ENCODE data around the gene SYCN. TPM values are rescaled to one million over a fixed set of nuclear protein-coding genes. Genes with fewer than 3 reads are reported as not detected.
"Not testable (repeated sequence)": the region's sequence is repeated elsewhere in the genome, so short reads cannot be mapped to it uniquely, and the experiment has no call there.

SYCN gene
- total RNA-seq, 1 donor from 2014 or later = not detected

DNA sequence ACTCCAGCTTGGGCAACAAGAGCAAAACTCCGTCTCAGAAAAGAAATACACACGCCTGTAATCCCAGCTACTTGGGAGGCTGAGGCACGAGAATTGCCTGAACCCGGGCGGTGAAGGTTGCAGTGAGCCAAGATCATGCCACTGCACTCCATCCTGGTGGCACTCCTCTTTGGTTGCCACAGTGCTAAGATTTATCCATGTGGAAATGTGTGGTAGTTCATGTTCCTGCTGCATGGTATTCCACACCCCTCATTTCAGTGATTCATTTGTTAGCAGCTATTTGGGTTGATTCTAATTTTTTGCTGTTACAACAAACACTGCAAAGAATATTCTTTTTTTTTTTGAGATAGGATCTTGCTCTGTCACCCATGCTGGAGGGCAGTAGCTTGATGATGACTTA, 28.6 kb upstream of the SYCN start:
- intact Hi-C loops (cut with DNase I) = no loop called here
- ATAC-seq (ENCODE audit: poor library complexity) (no peak), DNase-seq (no peak)

DNA sequence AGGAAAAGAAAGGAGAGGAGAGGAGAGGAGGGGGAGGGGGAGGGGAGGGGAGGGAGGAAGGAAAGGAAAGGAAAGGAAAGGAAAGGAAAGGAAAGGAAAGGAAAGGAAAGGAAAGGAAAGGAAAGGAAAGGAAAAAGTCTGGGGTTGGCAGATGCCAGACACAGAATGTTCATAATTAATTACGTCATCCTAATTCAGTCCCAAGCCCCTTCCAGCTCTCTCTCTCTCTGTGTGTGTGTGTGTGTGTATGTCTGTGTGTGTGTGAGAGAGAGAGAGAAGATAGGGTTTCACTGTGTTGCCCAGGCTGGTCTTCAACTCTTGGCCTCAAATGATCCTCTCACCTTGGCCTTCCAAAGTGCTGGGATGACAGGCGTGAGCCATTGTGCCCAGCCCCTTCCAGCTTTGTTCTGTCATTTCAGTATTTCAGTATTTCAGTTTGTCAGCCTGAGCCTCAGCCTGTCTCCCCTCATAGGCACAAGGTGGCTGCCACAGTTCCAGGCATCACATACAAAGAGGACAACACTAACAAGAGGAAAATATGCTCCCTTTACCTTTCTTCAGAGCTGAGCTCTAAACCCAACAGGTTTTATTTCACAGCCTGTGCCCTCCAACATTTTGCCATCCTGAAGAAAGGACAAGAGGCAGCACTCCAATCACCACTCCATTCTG, 26.2 kb upstream of the SYCN start:
- ATAC-seq (ENCODE audit: poor library complexity) = no peak
- intact Hi-C loops (cut with DNase I) = no loop called here
- DNase-seq = no peak

DNA sequence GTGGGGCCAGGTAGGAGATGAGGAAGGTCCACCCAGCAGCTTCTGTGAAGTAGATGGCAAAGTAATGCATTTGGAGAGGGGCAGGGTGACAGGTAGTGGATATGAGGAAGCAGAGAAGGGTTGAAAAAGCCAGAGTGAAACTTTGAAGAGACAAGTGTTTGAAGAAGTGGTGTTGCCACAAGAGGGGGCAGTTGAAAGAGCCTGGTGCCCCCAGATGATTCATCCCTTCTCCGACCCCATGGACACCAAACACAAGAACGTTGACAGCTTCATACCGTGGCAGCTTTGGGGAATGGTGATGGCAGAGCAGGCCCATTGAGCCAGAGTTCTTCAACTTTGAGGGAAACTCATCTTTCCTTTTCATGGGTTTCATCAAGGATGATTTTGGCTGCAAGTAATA, 20.8 kb upstream of the SYCN start:
- intact Hi-C loops (cut with DNase I) = no loop called here
- no peak for ATAC-seq (ENCODE audit: poor library complexity)
- no peak for DNase-seq

DNA sequence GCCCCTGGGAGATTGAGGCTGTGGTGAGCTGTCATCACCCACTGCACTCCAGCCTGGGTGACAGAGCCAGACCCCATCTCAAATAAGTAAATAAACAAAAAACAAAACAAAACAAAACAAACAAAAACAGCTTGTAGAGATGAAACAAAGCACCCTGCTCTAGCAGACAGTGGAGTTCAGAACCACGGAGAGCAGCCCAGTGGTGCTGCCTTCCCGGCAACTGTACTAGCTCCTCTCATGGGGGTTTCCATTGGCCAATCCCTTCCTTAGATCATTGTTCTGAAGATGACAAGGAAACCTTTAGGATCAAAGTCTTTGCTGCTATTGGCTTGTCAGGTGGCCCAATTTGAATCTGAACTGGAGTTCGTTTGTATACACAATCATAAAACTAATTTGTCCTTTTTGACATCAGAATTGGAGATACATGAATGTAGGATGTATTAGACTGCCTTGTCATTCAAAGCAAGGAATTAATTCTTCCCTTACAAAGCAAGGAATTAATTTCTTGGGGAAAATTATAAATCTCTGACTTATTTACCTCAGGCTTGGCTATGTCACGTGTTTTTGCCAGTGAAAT, 19.7 kb upstream of the SYCN start:
- no peak for ATAC-seq (ENCODE audit: poor library complexity)
- intact Hi-C loops (cut with DNase I) = no loop called here
- DNase-seq = no peak

DNA sequence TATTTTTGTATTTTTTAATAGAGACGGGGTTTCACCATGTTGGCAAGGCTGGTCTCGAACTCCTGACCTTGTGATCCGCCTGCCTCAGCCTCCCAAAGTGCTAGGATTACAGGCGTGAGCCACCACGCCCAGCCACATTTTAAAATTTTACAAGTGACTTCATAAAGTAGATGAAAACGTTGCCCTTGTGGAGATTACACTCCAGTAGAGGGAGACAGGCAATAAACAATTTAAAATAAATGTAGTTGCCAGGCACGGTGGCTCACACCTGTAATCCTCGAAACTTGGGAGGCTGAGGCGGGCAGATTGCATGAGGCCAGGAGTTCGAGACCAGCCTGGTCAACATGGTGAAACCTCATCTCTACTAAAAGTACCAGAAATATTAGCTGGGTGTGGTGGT, 15.0 kb upstream of the SYCN start:
- intact Hi-C loops (cut with DNase I); DNase-seq; ATAC-seq (ENCODE audit: poor library complexity): not testable (repeated sequence)

DNA sequence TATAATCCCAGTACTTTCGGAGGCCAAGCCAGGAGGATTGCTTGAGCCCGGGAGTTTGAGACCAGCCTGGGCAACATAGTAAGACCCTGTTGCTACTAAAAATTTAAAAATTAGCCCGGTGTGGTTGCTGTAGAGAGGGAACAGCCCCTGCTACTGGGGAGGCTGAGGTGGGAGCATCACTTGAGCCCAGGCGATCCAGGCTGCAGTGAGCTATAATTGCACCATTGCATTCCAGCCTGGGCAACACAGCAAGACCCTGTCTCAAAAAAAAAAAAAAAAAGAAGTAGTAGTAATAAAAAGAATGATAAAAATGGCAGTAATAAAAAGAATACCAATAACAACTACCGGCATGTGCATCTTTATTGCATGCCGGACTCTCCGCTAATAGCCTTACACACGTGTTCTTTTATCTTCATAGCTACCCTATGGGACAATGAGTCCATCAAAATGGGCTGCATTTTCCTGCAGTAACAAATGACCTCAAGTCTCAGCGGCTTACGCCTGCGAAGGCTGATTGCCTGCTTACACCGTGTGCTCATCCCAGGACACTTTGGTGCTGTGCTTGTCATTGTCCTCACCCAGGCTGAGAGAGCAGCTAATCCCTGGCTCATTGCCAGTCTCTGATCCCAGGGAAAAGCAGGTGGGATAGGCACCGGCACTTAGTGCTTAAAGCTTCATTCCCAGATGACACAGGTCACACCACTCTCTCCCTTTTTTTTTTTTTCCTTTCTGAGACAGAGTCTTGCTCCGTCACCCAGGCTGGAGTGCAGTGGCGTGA, 14.4 kb upstream of the SYCN start:
- DNase-seq = no peak
- intact Hi-C loops (cut with DNase I) = no loop called here
- no peak for ATAC-seq (ENCODE audit: poor library complexity)

DNA sequence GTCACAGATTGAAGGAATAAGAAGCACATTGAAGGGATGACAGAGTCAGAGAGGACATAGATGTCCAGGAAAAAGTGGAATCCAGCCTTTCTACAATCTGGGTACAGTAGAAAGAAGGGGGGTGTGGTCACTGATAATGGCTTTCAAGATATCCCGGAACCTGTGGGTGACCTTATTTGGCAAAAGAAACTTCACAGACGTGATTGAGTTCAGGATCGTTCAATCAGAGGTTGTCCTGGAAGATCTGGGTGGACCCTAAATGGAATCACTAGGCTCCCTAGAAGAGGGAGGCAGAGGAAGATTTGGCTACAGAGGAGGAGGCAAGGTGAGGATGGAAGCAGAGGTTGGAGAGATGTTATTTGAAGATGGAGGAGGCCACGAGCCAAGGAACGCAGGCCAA, 13.0 kb upstream of the SYCN start:
- no peak for DNase-seq
- intact Hi-C loops (cut with DNase I) = no loop called here
- no peak for ATAC-seq (ENCODE audit: poor library complexity)

DNA sequence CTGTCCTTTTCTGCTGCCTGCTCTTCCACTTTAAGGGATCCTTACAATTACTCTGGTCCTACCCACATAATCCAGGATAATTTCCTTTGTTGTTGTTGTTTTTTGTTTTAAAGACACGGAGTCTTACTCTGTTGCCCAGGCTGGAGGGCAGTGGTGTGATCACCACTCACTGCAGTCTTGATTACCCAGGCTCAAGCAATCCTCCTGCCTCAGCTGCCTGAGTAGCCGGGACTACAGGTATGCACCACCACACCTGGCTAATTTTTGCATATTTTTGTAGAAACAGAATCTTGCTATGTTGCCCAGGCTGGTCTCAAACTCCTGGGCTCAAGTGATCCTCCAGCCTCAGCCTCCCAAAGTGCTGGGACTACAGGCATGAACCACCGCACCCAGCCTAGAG, 11.3 kb upstream of the SYCN start:
- ATAC-seq (ENCODE audit: poor library complexity); DNase-seq; intact Hi-C loops (cut with DNase I): not testable (repeated sequence)

DNA sequence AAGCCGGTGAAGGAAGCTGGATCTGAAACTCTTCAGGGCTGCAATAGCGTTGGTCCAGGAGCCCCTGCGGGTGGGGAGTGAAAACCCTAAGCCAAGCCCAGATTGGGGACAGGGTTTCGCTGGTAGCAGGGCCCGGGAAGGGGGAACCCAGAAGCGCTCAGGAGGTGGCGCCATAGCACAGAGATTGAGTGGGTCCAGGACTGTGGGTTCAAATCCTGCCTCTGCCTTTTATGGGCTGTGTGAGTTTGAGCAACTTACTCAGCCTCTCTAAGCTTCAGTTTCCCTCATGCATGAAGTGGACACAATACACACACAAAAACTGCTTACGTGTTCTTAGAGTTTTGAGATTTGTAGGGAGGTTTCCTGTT, 8.3 kb upstream of the SYCN start:
- intact Hi-C loops (cut with DNase I) = no loop called here
- DNase-seq (peak; percentile 54), ATAC-seq (ENCODE audit: poor library complexity) (peak; percentile 38)

DNA sequence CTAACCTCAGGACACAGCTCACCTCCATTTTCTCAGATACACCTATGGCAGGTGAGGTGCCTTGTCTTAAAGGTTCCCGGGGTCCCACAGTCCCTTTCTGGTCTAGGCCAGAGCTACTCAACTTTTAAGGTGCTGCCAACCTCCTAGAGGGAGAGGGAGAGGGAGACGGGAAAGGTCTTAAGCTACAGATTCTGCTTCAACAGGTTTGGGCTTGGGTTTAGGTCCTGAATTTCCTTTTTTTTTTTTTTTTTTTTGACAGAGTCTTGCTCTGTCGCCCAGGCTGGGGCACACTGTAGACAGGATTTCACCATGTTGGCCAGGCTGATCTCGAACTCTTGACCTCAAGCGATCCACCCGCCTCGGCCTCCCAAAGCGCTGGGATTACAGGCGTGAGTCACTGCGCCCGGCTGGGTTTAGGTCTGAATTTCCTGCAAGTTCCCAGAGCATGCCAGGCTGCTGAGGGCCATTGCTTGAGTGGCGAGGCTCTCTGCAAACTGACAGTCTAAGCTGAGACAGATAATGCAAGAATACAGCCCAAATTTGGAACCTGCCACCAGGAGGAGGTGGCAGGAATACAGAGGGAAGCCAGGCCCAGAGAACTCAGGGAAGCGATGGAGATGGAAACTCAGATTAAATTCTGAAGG, 7.8 kb upstream of the SYCN start:
- intact Hi-C loops (cut with DNase I) = no loop called here
- ATAC-seq (ENCODE audit: poor library complexity) = no peak
- no peak for DNase-seq

DNA sequence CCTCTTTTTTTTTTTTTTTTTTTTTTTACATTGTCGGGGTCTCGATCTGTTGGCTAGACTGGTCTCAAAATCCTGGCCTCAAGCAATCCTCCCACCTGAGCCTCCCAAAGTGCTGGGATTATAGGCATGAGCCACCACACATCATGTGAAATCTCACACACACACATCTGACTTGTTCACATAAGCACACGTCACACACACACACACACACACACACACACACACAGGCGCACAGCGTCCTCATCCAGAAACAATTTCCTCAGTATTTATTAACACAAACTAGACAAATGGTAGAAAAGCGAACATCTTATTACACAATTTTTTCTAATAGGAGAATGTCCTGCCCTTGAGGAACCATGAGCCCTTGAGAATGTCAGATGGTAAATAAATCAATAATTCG, 5.1 kb upstream of the SYCN start:
- intact Hi-C loops (cut with DNase I) = no loop called here
- ATAC-seq (ENCODE audit: poor library complexity) (no peak), DNase-seq (no peak)

DNA sequence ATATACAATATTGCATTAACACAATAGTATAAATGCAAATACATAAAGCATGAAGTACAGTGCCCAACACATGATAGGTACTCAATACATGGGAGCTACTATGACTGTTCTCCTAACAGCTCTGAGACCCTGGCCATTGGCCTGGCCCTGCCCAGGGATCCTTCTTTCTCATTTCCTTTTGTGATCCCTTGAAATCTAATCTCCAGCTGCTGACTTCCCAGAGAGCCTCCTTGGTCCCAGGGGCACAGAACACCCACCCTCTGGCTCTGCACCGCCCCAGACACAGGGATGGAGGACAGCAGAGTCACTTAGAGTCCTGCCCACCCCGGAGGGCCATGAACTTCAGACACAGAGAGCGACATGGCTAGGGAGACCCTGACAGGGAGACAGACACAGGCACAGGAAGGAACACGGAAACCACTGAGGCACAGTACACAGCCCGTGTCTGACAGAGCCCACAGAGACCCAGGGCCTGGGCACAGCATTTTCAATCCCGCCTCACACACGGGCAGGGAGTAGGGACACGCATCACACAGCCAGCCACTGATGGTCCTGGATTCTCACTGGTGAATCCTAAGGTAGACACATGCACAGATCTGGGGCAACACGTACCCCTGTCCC, 4.2 kb upstream of the SYCN start:
- DNase-seq = no peak
- intact Hi-C loops (cut with DNase I) = no loop called here
- ATAC-seq (ENCODE audit: poor library complexity) = no peak

DNA sequence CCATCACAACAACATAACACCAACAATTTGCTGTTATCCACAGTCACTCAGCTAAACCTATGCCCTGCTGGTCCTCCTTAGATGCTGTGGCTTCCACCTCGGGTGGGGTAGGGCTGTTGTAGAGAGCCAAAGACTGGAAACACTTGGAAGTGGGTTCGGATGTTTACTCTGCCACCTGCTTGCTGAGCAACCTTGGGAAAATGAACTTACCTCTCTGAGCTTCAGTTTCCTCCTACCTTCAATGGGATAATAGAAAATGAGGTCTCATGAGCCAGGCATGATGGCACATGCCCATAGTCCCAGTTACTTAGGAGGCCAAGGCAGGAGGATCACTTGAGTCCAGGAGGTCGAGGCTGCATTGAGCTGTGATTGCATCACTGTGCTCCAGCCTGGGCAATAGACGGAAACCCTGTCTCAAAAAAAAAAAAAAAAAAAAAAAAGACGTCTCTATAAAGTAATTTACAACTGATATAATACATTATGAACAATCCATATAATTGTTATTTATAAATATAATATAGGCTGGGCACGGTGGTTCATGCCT, 3.3 kb upstream of the SYCN start:
- intact Hi-C loops (cut with DNase I) = no loop called here
- no peak for DNase-seq
- ATAC-seq (ENCODE audit: poor library complexity) = no peak

DNA sequence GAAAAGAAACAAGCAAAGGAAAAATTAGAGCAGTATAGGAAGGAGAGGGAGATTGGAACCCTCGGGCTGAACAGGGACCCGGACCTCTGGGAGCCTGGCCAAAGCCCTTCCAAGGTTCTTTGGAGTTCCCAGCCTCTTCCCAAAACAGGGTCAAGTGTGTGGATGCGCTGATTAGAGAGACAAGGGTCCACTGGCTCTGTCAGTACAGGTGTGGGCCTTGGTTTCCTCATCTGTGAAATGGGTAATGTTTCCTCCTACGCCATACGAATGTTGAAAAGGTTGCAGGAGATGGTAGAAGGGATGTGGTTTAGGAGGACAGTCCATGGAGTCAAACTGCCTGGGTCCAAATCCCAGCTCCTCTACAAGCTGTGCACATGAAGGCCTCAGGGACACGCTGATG, 2.1 kb upstream of the SYCN start:
- ATAC-seq (ENCODE audit: poor library complexity) (no peak), DNase-seq (no peak)
- intact Hi-C loops (cut with DNase I) = no loop called here

DNA sequence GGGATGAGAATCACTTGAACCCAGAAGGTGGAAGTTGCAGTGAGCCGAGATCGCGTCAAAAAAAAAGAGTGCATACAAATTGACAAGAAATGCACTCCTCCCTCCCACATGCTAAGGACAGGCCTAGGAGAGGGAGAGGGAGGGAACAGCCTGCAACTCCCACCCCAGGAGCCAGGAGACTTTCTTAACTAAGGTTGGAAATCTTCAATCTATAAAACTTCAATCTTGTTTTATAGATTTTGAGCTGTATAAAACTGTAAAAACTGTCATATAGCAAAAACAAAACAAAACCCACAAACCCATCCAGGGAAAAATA, 1.3 kb upstream of the SYCN start:
- intact Hi-C loops (cut with DNase I) = no loop called here
- no peak for ATAC-seq (ENCODE audit: poor library complexity)
- no peak for DNase-seq

DNA sequence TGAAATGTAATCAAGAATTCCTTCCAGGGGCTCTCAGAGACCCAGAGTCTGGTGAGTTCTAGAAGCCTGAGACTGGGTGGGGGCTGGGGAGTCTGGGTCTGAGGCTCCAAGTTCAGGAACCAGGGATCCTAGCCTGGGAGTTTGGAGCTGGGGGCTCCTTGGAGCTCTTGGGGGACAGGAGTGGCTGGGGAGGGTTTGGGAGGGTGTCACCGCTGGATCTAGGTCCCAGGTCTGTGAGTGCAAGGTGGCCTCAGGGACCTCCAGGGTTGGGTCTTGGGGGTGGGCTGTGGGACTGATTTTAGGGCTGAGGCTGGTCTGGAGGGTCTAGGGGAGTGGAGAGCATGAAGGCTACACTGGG, 1.1 kb downstream of the SYCN start:
- no peak for ATAC-seq (ENCODE audit: poor library complexity)
- intact Hi-C loops (cut with DNase I) = no loop called here
- no peak for DNase-seq

DNA sequence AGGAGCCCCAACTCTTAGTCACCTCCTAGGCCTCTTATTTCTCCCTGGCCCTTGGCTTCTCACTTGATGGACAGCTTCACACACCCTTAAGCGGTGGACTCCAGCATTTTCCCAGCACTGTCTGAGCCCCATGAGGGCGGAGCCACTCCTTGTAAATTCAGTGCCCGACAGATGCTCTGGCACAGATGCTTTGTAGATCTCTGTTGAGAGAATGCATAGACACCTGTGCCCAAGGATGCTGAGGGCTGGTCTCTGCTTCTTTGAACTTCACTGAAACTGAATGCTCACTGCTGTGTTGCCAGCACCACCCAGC, 3.3 kb downstream of the SYCN start:
- intact Hi-C loops (cut with DNase I) = no loop called here
- DNase-seq (no peak), ATAC-seq (ENCODE audit: poor library complexity) (no peak)

DNA sequence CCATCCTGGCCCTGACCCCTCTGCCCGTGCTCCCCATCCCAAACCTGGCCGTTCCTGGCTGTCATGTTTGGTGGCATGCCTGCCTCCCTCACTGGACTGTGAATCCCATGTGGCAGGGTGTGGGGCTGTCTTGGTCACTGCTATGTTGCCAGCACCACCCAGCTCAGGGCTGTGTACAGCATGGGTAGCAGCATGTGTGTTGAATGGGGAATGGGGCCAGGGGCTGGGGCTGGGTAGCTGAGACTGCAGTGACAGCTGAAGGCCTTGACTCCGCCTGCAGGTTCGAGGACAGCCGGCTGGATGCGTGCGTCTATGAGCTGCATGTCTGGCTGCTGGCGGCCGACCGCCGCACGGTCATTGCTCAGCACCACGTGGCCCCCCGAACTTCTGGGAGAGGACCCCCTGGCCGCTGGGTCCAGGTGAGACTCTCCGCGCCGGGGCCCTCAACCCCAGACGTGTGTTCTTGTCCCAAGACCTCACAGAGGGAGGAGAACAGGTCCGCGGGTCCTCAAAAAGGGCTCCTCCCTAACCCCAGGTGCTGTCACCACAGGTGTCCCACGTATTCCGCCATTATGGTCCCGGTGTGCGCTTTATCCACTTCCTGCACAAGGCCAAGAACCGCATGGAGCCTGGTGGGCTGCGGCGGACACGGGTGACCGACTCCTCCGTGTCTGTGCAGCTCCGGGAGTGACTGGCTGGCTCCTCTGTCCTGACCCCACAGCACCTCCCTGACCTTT, 3.8 kb downstream of the SYCN start:
- ATAC-seq (ENCODE audit: poor library complexity) (no peak), DNase-seq (no peak)
- intact Hi-C loops (cut with DNase I) = no loop called here

DNA sequence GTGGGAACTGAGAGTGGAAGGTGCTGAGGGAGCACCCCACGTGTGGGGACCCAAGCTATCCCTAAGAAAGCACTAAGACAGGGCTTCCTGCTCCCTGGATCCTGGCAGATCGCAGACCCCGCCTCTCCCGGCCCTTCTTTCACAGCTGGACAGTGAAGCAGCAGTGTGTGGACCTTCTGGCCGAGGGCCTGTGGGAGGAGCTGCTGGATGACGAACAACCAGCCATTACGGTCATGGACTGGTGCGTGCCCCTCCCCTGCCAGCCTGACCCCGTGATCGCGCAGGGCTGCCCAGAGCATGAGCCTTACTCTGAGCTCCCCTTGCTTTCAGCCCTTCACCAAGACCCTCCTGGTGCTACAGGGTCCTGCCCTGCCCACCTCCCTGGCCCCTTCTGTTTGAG, 5.0 kb downstream of the SYCN start:
- intact Hi-C loops (cut with DNase I) = no loop called here
- ATAC-seq (ENCODE audit: poor library complexity) (peak; percentile 60), DNase-seq (peak; percentile 48)

Data from Right ventricle myocardium superior (tissue), 1 donor.